Muscle of leg (tissue), 11 donors: ENCODE results near the gene FYN. TPM values are rescaled to one million over a fixed set of nuclear protein-coding genes. Genes with fewer than 3 reads are reported as not detected.

Experiments used
- DNase-seq: peaks from one replicate; pipeline ENCODE4 v3.0.0; 2013
- H3K27ac ChIP-seq: one replicate; pipeline ENCODE4 v1.5.1; 2013; ENCODE audit warnings: mild to moderate bottlenecking, low read length, control low read depth
- H3K27me3 ChIP-seq: one replicate; pipeline ENCODE4 v1.6.1; 2013; ENCODE audit warnings: low read length; ENCODE audit not compliant: control insufficient read depth, insufficient read depth
- H3K36me3 ChIP-seq: one replicate; pipeline ENCODE4 v1.6.1; 2013; ENCODE audit warnings: low read length; ENCODE audit not compliant: control insufficient read depth, insufficient read depth
- H3K4me1 ChIP-seq: one replicate; pipeline ENCODE4 v1.6.1; 2013; ENCODE audit warnings: low read length; ENCODE audit not compliant: control insufficient read depth, insufficient read depth
- H3K4me3 ChIP-seq: one replicate; pipeline ENCODE4 v1.5.1; 2013; ENCODE audit warnings: low read length, control low read depth
- H3K9me3 ChIP-seq: replicated peaks from 2 replicates; pipeline ENCODE4 v1.6.1; 2013; ENCODE audit warnings: low read depth, low read length; ENCODE audit not compliant: control insufficient read depth
- WGBS: methylation state at CpG from one replicate; pipeline ENCODE4 v1.1.5; 2013; ENCODE audit warnings: missing lambda C conversion rate; ENCODE audit not compliant: insufficient coverage; 5-methylcytosine and 5-hydroxymethylcytosine counted together
- polyA plus RNA-seq, 8 donors: library from polyadenylated mRNA; unstranded; fragments of 120-200 nt; gene quantifications; one replicate each; pipeline versions ENCODE4 v1.2.1 to v1.2.3, GENCODE V29; 2013; ENCODE audit warnings: inconsistent platforms in 1 of 8, low replicate concordance in 1 of 8; ENCODE audit not compliant: insufficient read length in 8 of 8, insufficient read depth in 1 of 8
- total RNA-seq: library from RNA; stranded (reverse); fragments of 120-200 nt; gene quantifications from one replicate; pipeline ENCODE4 v1.2.4, GENCODE V29; 2013

Gene FYN
- total and polyA plus RNA-seq, 9 donors, result 97.1 to 181 (median 152) TPM

GRCh38 chr6:111668410-111668809 lies 204.8 kb downstream of the FYN start:
- H3K27ac ChIP-seq, result no peak overlapping the region
- DNase-seq, result no peak
- WGBS, result 39% methylated on average over 2 of the region's 5 CpGs
- no peak overlapping the region for H3K4me3 ChIP-seq
- no peaks in the 10 kb centered on the region for H3K27me3 ChIP-seq
- no peaks in the 10 kb centered on the region for H3K9me3 ChIP-seq
- peaks cover 46% of the 10 kb centered on the region for H3K4me1 ChIP-seq
- H3K36me3 ChIP-seq, result peaks cover 53% of the 10 kb centered on the region

- 50% methylated on average over 5 of the region's 8 CpGs for WGBS
- H3K27me3 ChIP-seq, result no peaks in the 10 kb centered on the region
- no peak overlapping the region for H3K4me3 ChIP-seq
- DNase-seq, result no peak
- H3K9me3 ChIP-seq, result no peaks in the 10 kb centered on the region
- H3K36me3 ChIP-seq, result peaks cover 49% of the 10 kb centered on the region
- peaks cover 46% of the 10 kb centered on the region for H3K4me1 ChIP-seq
- peak overlapping the region; percentile 47 for H3K27ac ChIP-seq
Observed at GRCh38 chr6:111667931-111668330, 205.3 kb downstream of the FYN start.

- Histone ChIP-seq H3K9me3 (no peaks in the 10 kb centered on the region), H3K4me1 (peaks cover 56% of the 10 kb centered on the region), H3K4me3 (no peak overlapping the region), H3K27ac (peak overlapping the region; percentile 64), H3K27me3 (no peaks in the 10 kb centered on the region), H3K36me3 (peaks cover 38% of the 10 kb centered on the region)
- DNase-seq, result peak; percentile 89
- 36% methylated on average over 2 of the region's 2 CpGs for WGBS
Observed at GRCh38 chr6:111666847-111667246, 206.4 kb downstream of the FYN start.

- Histone ChIP-seq H3K27me3 (no peaks in the 10 kb centered on the region), H3K9me3 (no peaks in the 10 kb centered on the region), H3K27ac (peak overlapping the region; percentile 91), H3K4me1 (peaks cover 63% of the 10 kb centered on the region), H3K36me3 (peaks cover 20% of the 10 kb centered on the region), H3K4me3 (no peak overlapping the region)
- peak; percentile 89 for DNase-seq
- WGBS, result 63% methylated on average over 4 of the region's 7 CpGs
Observed at GRCh38 chr6:111664565-111665030, 208.7 kb downstream of the FYN start.

- peak; percentile 91 for DNase-seq
- Histone ChIP-seq H3K4me3 (no peak overlapping the region), H3K27ac (peak overlapping the region; percentile 91), H3K9me3 (no peaks in the 10 kb centered on the region), H3K36me3 (peaks cover 15% of the 10 kb centered on the region), H3K27me3 (no peaks in the 10 kb centered on the region), H3K4me1 (peaks cover 60% of the 10 kb centered on the region)
- WGBS, result 22% methylated on average over 6 of the region's 15 CpGs
Observed at GRCh38 chr6:111663692-111664564, 209.3 kb downstream of the FYN start.

GRCh38 chr6:111662794-111663593 lies 210.3 kb downstream of the FYN start:
- Histone ChIP-seq H3K27me3 (no peaks in the 10 kb centered on the region), H3K9me3 (no peaks in the 10 kb centered on the region), H3K36me3 (peaks cover 14% of the 10 kb centered on the region), H3K4me3 (no peak overlapping the region), H3K27ac (peak overlapping the region; percentile 91), H3K4me1 (peaks cover 54% of the 10 kb centered on the region)
- WGBS, result 38% methylated on average over 10 of the region's 12 CpGs
- peak; percentile 67 for DNase-seq

GRCh38 chr6:111662072-111662793 lies 211.0 kb downstream of the FYN start:
- Histone ChIP-seq H3K4me1 (peaks cover 49% of the 10 kb centered on the region), H3K27ac (peak overlapping the region; percentile 91), H3K27me3 (no peaks in the 10 kb centered on the region), H3K9me3 (no peaks in the 10 kb centered on the region), H3K36me3 (peaks cover 10% of the 10 kb centered on the region), H3K4me3 (peak overlapping the region; percentile 4)
- DNase-seq, result peak; percentile 61
- WGBS, result no CpG with 5 or more reads among the region's 8 CpGs

- H3K4me1 ChIP-seq, result peaks cover 44% of the 10 kb centered on the region
- H3K36me3 ChIP-seq, result peaks cover 10% of the 10 kb centered on the region
- H3K4me3 ChIP-seq, result peak overlapping the region; percentile 4
- peak overlapping the region; percentile 91 for H3K27ac ChIP-seq
- no peaks in the 10 kb centered on the region for H3K27me3 ChIP-seq
- H3K9me3 ChIP-seq, result no peaks in the 10 kb centered on the region
- 29% methylated on average over 15 of the region's 19 CpGs for WGBS
- DNase-seq, result peak; percentile 69
Observed at GRCh38 chr6:111661541-111662061, 211.7 kb downstream of the FYN start.

- Histone ChIP-seq H3K36me3 (peaks cover 6% of the 10 kb centered on the region), H3K4me1 (peaks cover 38% of the 10 kb centered on the region), H3K4me3 (no peak overlapping the region), H3K9me3 (no peaks in the 10 kb centered on the region), H3K27me3 (no peaks in the 10 kb centered on the region), H3K27ac (no peak overlapping the region)
- WGBS, result no CpG with 5 or more reads among the region's 3 CpGs
- DNase-seq, result no peak
Observed at GRCh38 chr6:111660531-111660930, 212.7 kb downstream of the FYN start.
